T-cell (primary cell): ENCODE results near the gene MAGEH1. TPM values are rescaled to one million over a fixed set of nuclear protein-coding genes. Genes with fewer than 3 reads are reported as not detected.
"Not testable (repeated sequence)": the region's sequence is repeated elsewhere in the genome, so short reads cannot be mapped to it uniquely, and the experiment has no call there.

Experiments
- ATAC-seq, 4 experiments: fragments of 200-7000 bp in 3 of 4; fragments of 150-1000 bp in 1 of 4; cut with Tn5 transposase; replicated peaks in 1 of 4; 1 replicate in 3 of 4; 2 replicates in 1 of 4; pipeline ENCODE4 v1.10.0; 2021; ENCODE audit warnings: moderate library complexity in 3 of 4, mild to moderate bottlenecking in 2 of 4, moderate number of reproducible peaks in 1 of 4
- CTCF ChIA-PET, 2 donors: fragments of 300-600 bp; sonication (Branson Sonifier 250); formaldehyde crosslinking; loops; one replicate each; lab custom pipeline; 2022; ENCODE audit warnings: antibody characterized with exemption in 2 of 2; lab: Charles Lee
- POLR2A ChIA-PET, 2 donors: fragments of 300-600 bp; sonication (Branson Sonifier 250); formaldehyde crosslinking; loops; one replicate each; lab custom pipeline; 2022; ENCODE audit warnings: antibody characterized with exemption in 2 of 2; lab: Charles Lee
- DNase-seq, 35 experiments: peaks; one replicate each; pipeline versions ENCODE4 v3.0.0 to v3.0.0-alpha.2; 2013 to 2023
- H3K27ac ChIP-seq: one replicate; pipeline ENCODE4 v1.5.1; 2013; ENCODE audit warnings: low read length
- H3K27me3 ChIP-seq, 2 experiments: replicated peaks in 1 of 2; 1 replicate in 1 of 2; 2 replicates in 1 of 2; pipeline versions ENCODE4 v1.6.1 to v1.7.0; 2013; ENCODE audit warnings: low read length in 1 of 2, mixed read lengths in 1 of 2; ENCODE audit not compliant: control insufficient read depth in 2 of 2, insufficient read depth in 2 of 2; ENCODE audit errors: extremely low read depth in 1 of 2
- H3K36me3 ChIP-seq, 2 donors: 1 replicate in 1 of 2; 2 replicates in 1 of 2; pipeline versions ENCODE4 v1.6.1 to v1.7.0; 2013; ENCODE audit warnings: low read length in 1 of 2; ENCODE audit not compliant: control insufficient read depth in 2 of 2, insufficient read depth in 1 of 2; ENCODE audit errors: extremely low read depth in 1 of 2
- H3K4me1 ChIP-seq, 2 experiments: 1 replicate in 1 of 2; 2 replicates in 1 of 2; pipeline versions ENCODE4 v1.6.1 to v1.7.0; 2013; ENCODE audit warnings: low read length in 2 of 2, mixed read lengths in 1 of 2; ENCODE audit not compliant: insufficient read depth in 2 of 2, control insufficient read depth in 1 of 2; ENCODE audit errors: extremely low read depth in 1 of 2
- H3K4me3 ChIP-seq, 2 donors: 1 replicate in 1 of 2; 2 replicates in 1 of 2; pipeline versions ENCODE4 v1.5.1 to v1.7.0; 2013; ENCODE audit warnings: mild to moderate bottlenecking in 2 of 2, low read length in 1 of 2, moderate library complexity in 1 of 2; ENCODE audit not compliant: control insufficient read depth in 1 of 2; ENCODE audit errors: extremely low read depth in 1 of 2
- H3K9me3 ChIP-seq: 2 replicates; pipeline ENCODE4 v1.7.0; 2013
- H3K27ac Mint-ChIP-seq, 2 donors: one replicate each; pipeline ENCODE4 v1.8.0; 2020 to 2021; ENCODE audit warnings: mild to moderate bottlenecking in 2 of 2, mixed read lengths in 2 of 2
- H3K27me3 Mint-ChIP-seq, 2 donors: one replicate each; pipeline ENCODE4 v1.8.0; 2021 to 2022; ENCODE audit warnings: mixed read lengths in 2 of 2
- H3K36me3 Mint-ChIP-seq: one replicate; pipeline ENCODE4 v1.8.0; 2021; ENCODE audit warnings: mixed read lengths
- H3K4me1 Mint-ChIP-seq, 3 donors: one replicate each; pipeline ENCODE4 v1.8.0; 2020 to 2022; ENCODE audit warnings: mixed read lengths in 3 of 3, mild to moderate bottlenecking in 1 of 3
- H3K4me3 Mint-ChIP-seq, 3 donors: one replicate each; pipeline ENCODE4 v1.8.0; 2020 to 2022; ENCODE audit warnings: mild to moderate bottlenecking in 3 of 3, mixed read lengths in 3 of 3, moderate library complexity in 3 of 3
- H3K9me3 Mint-ChIP-seq, 3 donors: one replicate each; pipeline ENCODE4 v1.8.0; 2020 to 2022; ENCODE audit warnings: mixed read lengths in 3 of 3
- WGBS: methylation state at CpG from one replicate; pipeline ENCODE4 v1.1.5; 2013; ENCODE audit warnings: missing lambda C conversion rate; ENCODE audit not compliant: insufficient coverage; 5-methylcytosine and 5-hydroxymethylcytosine counted together
- total RNA-seq, 35 experiments: library from RNA in 6 of 35; stranded (reverse) in 6 of 35; fragments of 120-200 nt in 1 of 35; gene quantifications; one replicate each; pipeline versions ENCODE4 v1.2.1 to v1.2.4 and lab custom pipeline; 2013 to 2026

Gene MAGEH1
- total RNA-seq, 5 donors from 2014 or later (not counting 1 experiment from before 2014, with no cell fraction given): 18.5 to 25.5 (median 22.3) TPM

DNA sequence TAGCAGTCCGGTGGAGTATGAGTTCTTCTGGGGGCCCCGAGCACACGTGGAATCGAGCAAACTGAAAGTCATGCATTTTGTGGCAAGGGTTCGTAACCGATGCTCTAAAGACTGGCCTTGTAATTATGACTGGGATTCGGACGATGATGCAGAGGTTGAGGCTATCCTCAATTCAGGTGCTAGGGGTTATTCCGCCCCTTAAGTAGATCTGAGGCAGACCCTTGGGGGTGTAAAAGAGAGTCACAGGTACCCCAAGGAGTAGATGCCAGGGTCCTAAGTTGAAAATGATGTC lies 852 bp downstream of the MAGEH1 start:
- no peaks in the 10 kb centered on the region for H3K9me3 ChIP-seq
- H3K4me1 Mint-ChIP-seq: peaks cover 13 to 22% (median 21%) of the 10 kb centered on the region in 3 donors
- peaks cover 4 to 7% of the 10 kb centered on the region in 2 experiments for H3K4me1 ChIP-seq
- peak in 1 of 4 experiments; percentile 3 for ATAC-seq
- no peaks in the 10 kb centered on the region for H3K36me3 ChIP-seq
- no peaks in the 10 kb centered on the region for H3K27me3 ChIP-seq
- 0% methylated on average over 6 of the region's 9 CpGs for WGBS
- ChIA-PET POLR2A (no interaction called here), CTCF (no interaction called here)
- DNase-seq: no peak
- H3K27ac ChIP-seq: peak overlapping the region; percentile 83
- no peaks in the 10 kb centered on the region for H3K9me3 Mint-ChIP-seq
- peak overlapping the region; percentile 91 to 96 for H3K27ac Mint-ChIP-seq
- H3K36me3 Mint-ChIP-seq: no peaks in the 10 kb centered on the region
- H3K4me3 Mint-ChIP-seq: peak overlapping the region; percentile 92 to 96 (median 93)
- H3K4me3 ChIP-seq: peak overlapping the region; percentile 78 to 88
- H3K27me3 Mint-ChIP-seq: no peaks in the 10 kb centered on the region

DNA sequence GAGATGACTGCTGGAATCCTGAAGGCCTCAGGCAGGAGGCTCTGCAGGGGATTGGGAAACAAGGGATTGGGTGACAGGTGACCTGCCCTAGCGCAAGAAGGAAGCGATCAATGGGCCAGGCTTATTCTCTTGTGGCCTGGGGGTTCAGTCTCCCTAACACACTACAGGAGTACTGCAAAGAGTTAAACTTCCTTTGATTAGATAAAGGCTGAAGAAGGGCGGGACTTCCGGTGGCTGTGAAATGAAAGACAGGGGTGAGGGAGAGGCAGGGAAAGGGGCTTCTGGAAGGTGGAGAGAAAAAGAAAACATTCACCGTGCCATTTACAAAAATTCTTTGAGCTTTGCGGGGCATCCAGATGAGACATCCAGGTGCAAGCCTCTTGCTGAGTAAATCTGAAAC lies 3.8 kb downstream of the MAGEH1 start:
- H3K27ac Mint-ChIP-seq, H3K9me3 ChIP-seq, H3K4me3 ChIP-seq, H3K4me3 Mint-ChIP-seq, H3K27ac ChIP-seq, H3K9me3 Mint-ChIP-seq, H3K36me3 Mint-ChIP-seq, H3K27me3 Mint-ChIP-seq, H3K36me3 ChIP-seq, POLR2A ChIA-PET, H3K27me3 ChIP-seq, H3K4me1 ChIP-seq, CTCF ChIA-PET, ATAC-seq, DNase-seq: not testable (repeated sequence)
- H3K4me1 Mint-ChIP-seq: peaks cover 13 to 20% (median 17%) of the 10 kb centered on the region in 3 donors
- WGBS: no CpG with 5 or more reads among the region's 6 CpGs

DNA sequence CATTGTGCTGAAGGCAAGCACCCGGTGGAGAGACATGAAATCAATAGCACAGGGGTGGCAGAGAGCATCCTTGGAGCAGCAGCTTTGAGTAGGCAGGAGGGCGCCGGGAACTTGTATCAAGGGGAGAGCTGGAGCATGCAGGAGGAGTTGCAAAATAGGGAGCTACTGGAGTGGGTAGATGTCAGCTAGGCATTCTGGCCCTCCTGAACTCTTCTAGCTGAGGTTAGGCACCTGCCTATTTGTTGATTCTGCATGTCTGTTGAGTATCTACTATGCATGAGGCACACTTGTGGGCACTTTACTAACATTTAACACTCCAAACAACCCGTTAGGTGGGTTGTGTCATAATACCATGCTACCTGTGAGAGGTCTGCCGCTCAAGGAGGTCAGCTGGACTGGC lies 7.5 kb downstream of the MAGEH1 start:
- WGBS: no CpG with 5 or more reads among the region's 5 CpGs
- DNase-seq, H3K4me1 Mint-ChIP-seq, H3K27ac ChIP-seq, H3K36me3 Mint-ChIP-seq, H3K9me3 ChIP-seq, H3K4me3 Mint-ChIP-seq, CTCF ChIA-PET, H3K9me3 Mint-ChIP-seq, H3K27ac Mint-ChIP-seq, H3K36me3 ChIP-seq, H3K4me1 ChIP-seq, POLR2A ChIA-PET, H3K27me3 Mint-ChIP-seq, ATAC-seq, H3K4me3 ChIP-seq, H3K27me3 ChIP-seq: not testable (repeated sequence)

DNA sequence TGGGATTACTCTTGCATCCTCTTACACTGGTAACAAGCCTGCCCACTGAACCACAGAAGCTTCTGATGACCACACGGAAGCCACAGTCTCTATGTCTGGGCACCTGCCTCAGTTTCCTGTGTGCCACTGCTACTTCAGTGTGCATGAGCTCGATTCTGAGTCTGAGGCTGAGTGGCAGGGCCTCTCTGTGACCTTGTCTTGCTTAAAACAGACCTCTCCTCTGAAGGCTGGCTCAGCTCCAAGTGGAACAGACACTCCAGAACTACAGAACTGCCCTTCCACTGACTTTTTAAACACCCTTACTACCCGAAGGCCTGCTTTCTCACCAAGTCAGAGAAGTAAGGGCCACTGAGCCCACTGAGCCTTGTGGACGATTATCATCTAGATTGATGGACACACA lies 8.0 kb downstream of the MAGEH1 start:
- H3K4me3 Mint-ChIP-seq, H3K27ac ChIP-seq, CTCF ChIA-PET, H3K4me1 ChIP-seq, H3K27ac Mint-ChIP-seq, H3K9me3 ChIP-seq, H3K9me3 Mint-ChIP-seq, H3K27me3 ChIP-seq, H3K4me1 Mint-ChIP-seq, POLR2A ChIA-PET, H3K36me3 ChIP-seq, DNase-seq, ATAC-seq, H3K27me3 Mint-ChIP-seq, H3K4me3 ChIP-seq, H3K36me3 Mint-ChIP-seq: not testable (repeated sequence)
- WGBS: no CpG with 5 or more reads among the region's 4 CpGs

DNA sequence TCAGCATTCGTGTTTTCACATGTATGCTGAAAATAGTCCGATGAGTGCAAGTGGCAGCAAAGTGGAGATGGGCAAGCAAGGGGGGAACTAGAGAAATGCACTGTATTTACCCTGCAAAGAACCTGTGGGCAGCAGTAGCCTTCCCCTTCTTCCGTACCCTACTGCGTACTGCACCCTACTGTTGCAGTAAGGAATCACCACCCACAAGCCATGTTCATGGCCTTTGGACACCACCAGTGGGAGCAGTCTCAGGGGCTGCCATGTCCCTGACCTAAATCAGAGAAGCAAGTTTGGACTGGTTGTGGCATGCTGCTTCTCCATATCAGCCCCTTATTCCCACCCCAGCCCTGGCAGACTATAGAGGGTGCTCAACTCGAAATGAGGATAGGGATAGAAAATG lies 12.1 kb downstream of the MAGEH1 start:
- not testable (repeated sequence) for H3K36me3 ChIP-seq
- no CpG with 5 or more reads among the region's 5 CpGs for WGBS

DNA sequence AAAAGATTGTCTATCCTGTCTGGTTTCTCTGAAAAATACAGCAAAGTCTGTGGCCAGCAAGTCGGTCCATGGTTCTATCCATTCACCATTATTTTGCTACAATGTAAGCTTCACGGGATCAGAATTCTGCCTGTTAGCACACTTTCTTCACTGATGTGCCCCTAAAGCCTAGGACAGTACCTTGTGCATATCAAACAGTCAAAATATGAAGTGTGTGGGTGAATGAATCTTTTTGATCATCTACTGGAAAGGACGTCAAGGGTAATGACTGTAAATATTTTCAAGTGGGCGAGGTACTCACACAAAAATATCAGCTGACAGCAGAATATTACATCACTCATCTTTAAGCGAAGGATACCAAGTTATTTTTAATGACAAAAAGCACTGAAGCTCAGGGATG lies 13.2 kb downstream of the MAGEH1 start:
- DNase-seq, CTCF ChIA-PET, H3K4me1 ChIP-seq, ATAC-seq, H3K4me3 ChIP-seq, H3K36me3 Mint-ChIP-seq, H3K36me3 ChIP-seq, H3K27me3 ChIP-seq, H3K9me3 ChIP-seq, H3K27ac Mint-ChIP-seq, POLR2A ChIA-PET, H3K4me1 Mint-ChIP-seq, H3K4me3 Mint-ChIP-seq, H3K27ac ChIP-seq, H3K9me3 Mint-ChIP-seq, H3K27me3 Mint-ChIP-seq: not testable (repeated sequence)
- WGBS: no CpG with 5 or more reads among the region's 5 CpGs

More for the DNA sequence above, 12.1 kb downstream of the MAGEH1 start:
- DNase-seq, H3K27me3 ChIP-seq, H3K4me1 ChIP-seq, H3K27ac ChIP-seq, H3K36me3 Mint-ChIP-seq, H3K4me3 Mint-ChIP-seq, POLR2A ChIA-PET, H3K4me3 ChIP-seq, H3K9me3 Mint-ChIP-seq, H3K27me3 Mint-ChIP-seq, H3K27ac Mint-ChIP-seq, H3K9me3 ChIP-seq, CTCF ChIA-PET, H3K4me1 Mint-ChIP-seq: not testable (repeated sequence)
- ATAC-seq: peak in 2 of 4 experiments; percentile 40 to 69

DNA sequence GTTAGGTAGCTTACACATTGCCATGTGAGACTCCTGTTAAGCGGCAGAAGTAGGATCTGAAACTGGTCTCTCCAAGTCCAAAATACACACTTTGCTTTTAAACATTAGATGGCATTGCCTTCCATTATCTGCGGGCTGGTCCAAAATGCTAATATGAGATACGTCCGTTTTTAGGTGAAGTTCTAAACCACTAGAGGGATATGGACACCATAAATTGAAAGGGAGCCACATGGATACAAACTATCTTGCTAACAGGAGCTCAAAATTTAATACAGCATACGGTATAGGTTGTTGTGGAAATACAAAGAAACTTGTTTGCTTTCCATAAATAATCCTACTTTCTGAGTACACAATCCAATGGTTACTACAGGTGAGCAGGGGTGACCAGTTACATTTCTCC lies 13.9 kb downstream of the MAGEH1 start:
- H3K4me3 ChIP-seq, CTCF ChIA-PET, H3K27me3 ChIP-seq, H3K4me1 Mint-ChIP-seq, H3K36me3 Mint-ChIP-seq, H3K27me3 Mint-ChIP-seq, ATAC-seq, H3K36me3 ChIP-seq, H3K4me3 Mint-ChIP-seq, DNase-seq, H3K9me3 Mint-ChIP-seq, H3K27ac ChIP-seq, H3K9me3 ChIP-seq, POLR2A ChIA-PET, H3K4me1 ChIP-seq, H3K27ac Mint-ChIP-seq: not testable (repeated sequence)
- WGBS: no CpG with 5 or more reads among the region's 5 CpGs
